GM18951 (cell line): Measurements from ENCODE around the gene MYH9.
A peak's percentile ranks its signal among the peaks of the same experiment; 100 is the strongest.
"Not testable (repeated sequence)": the region's sequence is repeated elsewhere in the genome, so short reads cannot be mapped to it uniquely, and the experiment has no call there.

Experiments used
- POLR2A ChIP-seq: IDR thresholded peaks from 4 replicates; pipeline ENCODE4 v1.6.1; 2011; ENCODE audit warnings: mild to moderate bottlenecking; ENCODE audit not compliant: insufficient read length, insufficient read depth; ENCODE audit errors: extremely low read depth
- in situ Hi-C: fragments of 300-500 bp; cut with MboI; formaldehyde crosslinking; loops from one replicate; pipeline ENCODE4 v1.12.0; 2022; ENCODE audit warnings: low sequenced_read_pairs, mixed read lengths, inconsistent platforms; ENCODE audit not compliant: unreplicated experiment

The MYH9 gene

GRCh38 chr22:36405671-36406538 lies 18.1 kb upstream of the MYH9 start:
- TF ChIP-seq POLR2A = no peak
- in situ Hi-C loops = no loop called here

GRCh38 chr22:36405221-36405661 lies 17.5 kb upstream of the MYH9 start:
- TF ChIP-seq POLR2A = no peak
- in situ Hi-C loops = no loop called here

GRCh38 chr22:36404446-36404845 lies 16.7 kb upstream of the MYH9 start:
- in situ Hi-C loops = no loop called here

GRCh38 chr22:36399472-36399778 lies 11.7 kb upstream of the MYH9 start:
- in situ Hi-C loops = no loop called here
- TF ChIP-seq POLR2A = no peak

More at GRCh38 chr22:36404446-36404845, 16.7 kb upstream of the MYH9 start:
- TF ChIP-seq POLR2A = no peak

GRCh38 chr22:36398601-36399471 lies 11.1 kb upstream of the MYH9 start:
- TF ChIP-seq POLR2A = no peak
- in situ Hi-C loops = no loop called here

GRCh38 chr22:36397131-36398093 lies 9.6 kb upstream of the MYH9 start:
- in situ Hi-C loops = no loop called here

GRCh38 chr22:36395915-36396314 lies 8.1 kb upstream of the MYH9 start:
- in situ Hi-C loops = no loop called here

More at GRCh38 chr22:36397131-36398093, 9.6 kb upstream of the MYH9 start:
- no peak for TF ChIP-seq POLR2A

GRCh38 chr22:36395055-36395849 lies 7.5 kb upstream of the MYH9 start:
- in situ Hi-C loops = no loop called here

More at GRCh38 chr22:36395915-36396314, 8.1 kb upstream of the MYH9 start:
- TF ChIP-seq POLR2A = no peak

GRCh38 chr22:36391638-36392037 lies 3.9 kb upstream of the MYH9 start:
- in situ Hi-C loops = no loop called here
- TF ChIP-seq POLR2A = no peak

More at GRCh38 chr22:36395055-36395849, 7.5 kb upstream of the MYH9 start:
- no peak for TF ChIP-seq POLR2A

GRCh38 chr22:36389122-36389521 lies 1.4 kb upstream of the MYH9 start:
- in situ Hi-C loops = not testable (repeated sequence)

GRCh38 chr22:36387709-36387958 lies 133 bp downstream of the MYH9 start:
- peak; percentile 97 for TF ChIP-seq POLR2A
- in situ Hi-C loops = no loop called here
